Measurements from ENCODE around the gene KRT16. TPM values are rescaled to one million over a fixed set of nuclear protein-coding genes. Genes with fewer than 3 reads are reported as not detected.

Gene KRT16
- total RNA-seq, 1 experiment from 2014 or later: not detected

DNA sequence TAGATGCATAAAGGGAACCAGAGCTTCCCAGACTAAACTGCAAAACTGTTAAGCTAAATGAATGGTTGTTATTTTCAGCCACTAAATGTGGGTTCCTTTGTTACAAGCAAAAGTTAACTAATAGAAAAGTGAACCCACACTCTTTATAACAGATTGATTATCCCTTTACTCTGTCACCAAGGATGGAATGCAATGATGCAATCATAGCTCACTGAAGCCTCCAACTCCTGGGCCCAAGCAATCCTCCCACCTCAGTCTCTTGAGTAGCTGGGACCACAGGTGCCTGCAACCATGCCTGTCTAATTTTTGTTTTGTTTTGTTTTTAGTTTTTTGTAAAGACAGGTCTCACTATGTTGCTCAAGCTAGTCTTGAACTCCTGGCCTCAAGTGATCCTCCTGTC lies 47.2 kb downstream of the KRT16 start:
- Histone ChIP-seq H3K9ac (ENCODE audit: low read length) (no peak overlapping the region), H4K20me1 (ENCODE audit: insufficient read depth, low read depth, low read length) (no peaks in the 10 kb centered on the region), H3K4me1 (ENCODE audit: low read length) (no peaks in the 10 kb centered on the region), H3K27me3 (ENCODE audit: low read length) (no peaks in the 10 kb centered on the region), H3K4me3 (ENCODE audit: low read length) (no peak overlapping the region), H3K27ac (ENCODE audit: low read length) (no peak overlapping the region), H3K79me2 (ENCODE audit: low read length) (no peaks in the 10 kb centered on the region), H3K4me2 (ENCODE audit: low read depth, low read length, poor library complexity, severe bottlenecking) (no peak overlapping the region), H3K36me3 (ENCODE audit: insufficient read depth, low read length) (no peaks in the 10 kb centered on the region), H2AFZ (ENCODE audit: low read length) (no peak overlapping the region), H3K9me2 (replicated peaks; ENCODE audit: insufficient read depth, low read length) (no peaks in the 10 kb centered on the region), H3K9me3 (ENCODE audit: low read length) (no peaks in the 10 kb centered on the region)
- DNase-seq: no peak

DNA sequence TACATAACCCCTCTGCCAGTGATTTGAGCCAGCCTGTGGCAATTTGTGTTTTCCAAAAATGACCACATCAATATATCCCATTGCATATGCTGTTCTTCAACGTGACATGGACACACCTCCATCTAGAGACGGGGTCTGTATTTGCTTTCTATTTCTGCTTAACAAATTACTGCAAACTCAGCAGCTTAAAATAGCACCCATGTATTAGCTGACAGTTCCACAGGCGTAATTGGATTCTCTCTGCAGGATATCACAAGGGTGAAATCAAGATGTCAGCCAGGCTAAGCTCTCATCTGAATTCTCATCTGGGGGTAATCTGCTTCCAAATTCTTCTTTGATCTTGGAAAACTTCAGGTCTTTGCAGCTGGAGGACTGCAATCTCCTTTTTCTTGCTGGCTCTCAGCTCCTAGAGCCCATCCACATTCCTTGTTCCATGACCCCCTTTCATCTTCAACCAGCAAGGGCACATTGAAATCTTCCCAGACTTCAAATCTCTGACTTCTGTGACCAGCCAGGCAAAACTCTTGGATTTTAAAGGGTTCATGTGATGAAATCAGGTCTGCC lies 48.9 kb downstream of the KRT16 start:
- no peak overlapping the region for H3K4me2 ChIP-seq (ENCODE audit: low read depth, low read length, poor library complexity, severe bottlenecking)
- no peak overlapping the region for H2AFZ ChIP-seq (ENCODE audit: low read length)
- H3K36me3 ChIP-seq (ENCODE audit: insufficient read depth, low read length): no peaks in the 10 kb centered on the region
- H3K4me3 ChIP-seq (ENCODE audit: low read length): no peak overlapping the region
- H3K9me3 ChIP-seq (ENCODE audit: low read length): no peaks in the 10 kb centered on the region
- H4K20me1 ChIP-seq (ENCODE audit: insufficient read depth, low read depth, low read length): no peaks in the 10 kb centered on the region
- H3K27ac ChIP-seq (ENCODE audit: low read length): no peak overlapping the region
- H3K4me1 ChIP-seq (ENCODE audit: low read length): no peaks in the 10 kb centered on the region
- no peaks in the 10 kb centered on the region for H3K79me2 ChIP-seq (ENCODE audit: low read length)
- H3K9me2 ChIP-seq (replicated peaks; ENCODE audit: insufficient read depth, low read length): no peaks in the 10 kb centered on the region
- H3K9ac ChIP-seq (ENCODE audit: low read length): no peak overlapping the region
- no peak for DNase-seq
- H3K27me3 ChIP-seq (ENCODE audit: low read length): no peaks in the 10 kb centered on the region

DNA sequence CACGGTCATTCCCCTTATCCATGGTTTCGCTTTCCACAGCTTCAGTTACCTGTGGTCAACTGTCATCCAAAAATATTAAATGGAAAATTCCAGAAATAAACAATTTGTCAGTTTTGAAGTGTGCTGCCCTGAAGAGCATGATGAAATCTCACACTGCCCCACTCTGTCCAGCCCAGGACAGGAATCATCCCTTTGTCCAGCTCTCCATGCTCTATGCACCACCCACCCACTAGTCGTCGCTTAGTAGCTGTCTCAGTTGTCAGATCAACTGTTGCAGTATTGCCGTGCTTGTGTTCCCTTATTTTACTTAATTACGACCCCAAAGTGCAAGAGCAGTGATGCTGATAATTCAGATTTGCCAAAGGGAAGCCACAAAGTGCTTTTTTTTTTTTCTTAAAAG lies 51.0 kb downstream of the KRT16 start:
- Histone ChIP-seq H3K4me1 (ENCODE audit: low read length) (no peaks in the 10 kb centered on the region), H3K27me3 (ENCODE audit: low read length) (no peaks in the 10 kb centered on the region), H4K20me1 (ENCODE audit: insufficient read depth, low read depth, low read length) (no peaks in the 10 kb centered on the region), H2AFZ (ENCODE audit: low read length) (no peak overlapping the region), H3K9me2 (replicated peaks; ENCODE audit: insufficient read depth, low read length) (no peaks in the 10 kb centered on the region), H3K9ac (ENCODE audit: low read length) (no peak overlapping the region), H3K4me2 (ENCODE audit: low read depth, low read length, poor library complexity, severe bottlenecking) (no peak overlapping the region), H3K4me3 (ENCODE audit: low read length) (no peak overlapping the region), H3K9me3 (ENCODE audit: low read length) (no peaks in the 10 kb centered on the region), H3K79me2 (ENCODE audit: low read length) (no peaks in the 10 kb centered on the region), H3K36me3 (ENCODE audit: insufficient read depth, low read length) (no peaks in the 10 kb centered on the region), H3K27ac (ENCODE audit: low read length) (no peak overlapping the region)
- DNase-seq: no peak

Other genes starting within 250 kb of the KRT16 start
- gene KRT33B, start 243.0 kb downstream of the KRT16 start, total RNA-seq (2014; rRNA removed; shearing (Covaris generic); ENCODE audit: low replicate concordance): not detected in 2 replicates
- not detected in 2 replicates for gene KRT34, start 230.5 kb downstream of the KRT16 start, total RNA-seq (2014; rRNA removed; shearing (Covaris generic); ENCODE audit: low replicate concordance)
- gene KRT31, start 215.2 kb downstream of the KRT16 start, total RNA-seq (2014; rRNA removed; shearing (Covaris generic); ENCODE audit: low replicate concordance): not detected in 2 replicates
- not detected in 2 replicates for gene KRT37, start 188.2 kb downstream of the KRT16 start, total RNA-seq (2014; rRNA removed; shearing (Covaris generic); ENCODE audit: low replicate concordance)
- gene KRT38, start 171.8 kb downstream of the KRT16 start, total RNA-seq (2014; rRNA removed; shearing (Covaris generic); ENCODE audit: low replicate concordance): not detected in 2 replicates
- gene KRT32, start 145.4 kb downstream of the KRT16 start, total RNA-seq (2014; rRNA removed; shearing (Covaris generic); ENCODE audit: low replicate concordance): not detected in 2 replicates
- gene KRT35, start 131.6 kb downstream of the KRT16 start, total RNA-seq (2014; rRNA removed; shearing (Covaris generic); ENCODE audit: low replicate concordance): not detected in 2 replicates
- not detected in 2 replicates for gene KRT36, start 122.9 kb downstream of the KRT16 start, total RNA-seq (2014; rRNA removed; shearing (Covaris generic); ENCODE audit: low replicate concordance)
- gene KRT13, start 107.2 kb downstream of the KRT16 start, total RNA-seq (2014; rRNA removed; shearing (Covaris generic); ENCODE audit: low replicate concordance): not detected in 2 replicates
- not detected in 2 replicates for gene KRT15, start 93.9 kb downstream of the KRT16 start, total RNA-seq (2014; rRNA removed; shearing (Covaris generic); ENCODE audit: low replicate concordance)
- gene KRT19, start 84.5 kb downstream of the KRT16 start, total RNA-seq (2014; rRNA removed; shearing (Covaris generic); ENCODE audit: low replicate concordance): not detected in 2 replicates
- gene KRT9, start 40.7 kb downstream of the KRT16 start, total RNA-seq (2014; rRNA removed; shearing (Covaris generic); ENCODE audit: low replicate concordance): not detected in 2 replicates
- not detected in 2 replicates for gene KRT14, start 25.9 kb downstream of the KRT16 start, total RNA-seq (2014; rRNA removed; shearing (Covaris generic); ENCODE audit: low replicate concordance)
- not detected in 2 replicates for gene KRT17, start 11.8 kb upstream of the KRT16 start, total RNA-seq (2014; rRNA removed; shearing (Covaris generic); ENCODE audit: low replicate concordance)
- gene EIF1, start 76.1 kb upstream of the KRT16 start, total RNA-seq (2014; rRNA removed; shearing (Covaris generic); ENCODE audit: low replicate concordance): 101 and 172 TPM in 2 replicates
- not detected in 2 replicates for gene GAST, start 99.6 kb upstream of the KRT16 start, total RNA-seq (2014; rRNA removed; shearing (Covaris generic); ENCODE audit: low replicate concordance)
- gene HAP1, start 121.9 kb upstream of the KRT16 start, total RNA-seq (2014; rRNA removed; shearing (Covaris generic); ENCODE audit: low replicate concordance): 0.04 and 0.48 TPM in 2 replicates
- 102 and 133 TPM in 2 replicates for gene JUP, start 173.9 kb upstream of the KRT16 start, total RNA-seq (2014; rRNA removed; shearing (Covaris generic); ENCODE audit: low replicate concordance)
- 0.61 TPM in 1 of 2 replicates, not detected in the other for gene P3H4, start 199.2 kb upstream of the KRT16 start, total RNA-seq (2014; rRNA removed; shearing (Covaris generic); ENCODE audit: low replicate concordance)
- 0.54 and 1.9 TPM in 2 replicates for gene FKBP10, start 200.2 kb upstream of the KRT16 start, total RNA-seq (2014; rRNA removed; shearing (Covaris generic); ENCODE audit: low replicate concordance)
- 10.5 and 17.8 TPM in 2 replicates for gene NT5C3B, start 223.5 kb upstream of the KRT16 start, total RNA-seq (2014; rRNA removed; shearing (Covaris generic); ENCODE audit: low replicate concordance)
- gene KLHL10, start 225.1 kb upstream of the KRT16 start, total RNA-seq (2014; rRNA removed; shearing (Covaris generic); ENCODE audit: low replicate concordance): 0.29 TPM in 1 of 2 replicates, not detected in the other